HEK293T (cell line): ENCODE results near the gene EXOSC7.
A peak's percentile ranks its signal among the peaks of the same experiment; 100 is the strongest.

ENCODE experiments used
- ARNT ChIP-seq: fragments of 450-650 bp; IDR thresholded peaks from 2 replicates; pipeline ENCODE4 v1.6.1; 2017; ENCODE audit warnings: mild to moderate bottlenecking
- BHLHE40 ChIP-seq: fragments of 450-650 bp; IDR thresholded peaks from 2 replicates; pipeline ENCODE4 v1.6.1; 2016; ENCODE audit warnings: mild to moderate bottlenecking, moderate library complexity, borderline replicate concordance
- CTBP1 ChIP-seq: fragments of 450-650 bp; IDR thresholded peaks from 2 replicates; pipeline ENCODE4 v1.6.1; 2016; ENCODE audit warnings: borderline replicate concordance
- ELF4 ChIP-seq: fragments of 450-650 bp; IDR thresholded peaks from 2 replicates; pipeline ENCODE4 v1.6.1; 2017; ENCODE audit warnings: antibody characterized with exemption
- FOXA1 ChIP-seq: fragments of 450-650 bp; IDR thresholded peaks from 2 replicates; pipeline ENCODE4 v1.6.1; 2016; ENCODE audit warnings: mild to moderate bottlenecking
- FOXK2 ChIP-seq: fragments of 450-650 bp; IDR thresholded peaks from 2 replicates; pipeline ENCODE4 v1.6.1; 2016; ENCODE audit warnings: mild to moderate bottlenecking
- FOXM1 ChIP-seq: fragments of 450-650 bp; IDR thresholded peaks from 2 replicates; pipeline ENCODE4 v1.6.1; 2017; ENCODE audit warnings: mild to moderate bottlenecking, borderline replicate concordance
- HDGF ChIP-seq: fragments of 450-650 bp; IDR thresholded peaks from 2 replicates; pipeline ENCODE4 v1.6.1; 2017; ENCODE audit warnings: antibody characterized with exemption, borderline replicate concordance
- L3MBTL2 ChIP-seq: fragments of 450-650 bp; conservative IDR thresholded peaks from 2 replicates; pipeline ENCODE4 v1.6.1; 2016; ENCODE audit warnings: mild to moderate bottlenecking
- SP1 ChIP-seq: fragments of 450-650 bp; IDR thresholded peaks from 2 replicates; pipeline ENCODE4 v1.6.1; 2017
- SUZ12 ChIP-seq: fragments of 450-650 bp; IDR thresholded peaks from 2 replicates; pipeline ENCODE4 v1.6.1; 2016; ENCODE audit warnings: mild to moderate bottlenecking
- ZNF384 ChIP-seq: fragments of 450-650 bp; IDR thresholded peaks from 2 replicates; pipeline ENCODE4 v1.6.1; 2016
- TF ChIP-seq, protein P1 (sequence below): fragments of 450-650 bp; IDR thresholded peaks from 2 replicates; pipeline ENCODE4 v1.6.1; 2016

DNA sequence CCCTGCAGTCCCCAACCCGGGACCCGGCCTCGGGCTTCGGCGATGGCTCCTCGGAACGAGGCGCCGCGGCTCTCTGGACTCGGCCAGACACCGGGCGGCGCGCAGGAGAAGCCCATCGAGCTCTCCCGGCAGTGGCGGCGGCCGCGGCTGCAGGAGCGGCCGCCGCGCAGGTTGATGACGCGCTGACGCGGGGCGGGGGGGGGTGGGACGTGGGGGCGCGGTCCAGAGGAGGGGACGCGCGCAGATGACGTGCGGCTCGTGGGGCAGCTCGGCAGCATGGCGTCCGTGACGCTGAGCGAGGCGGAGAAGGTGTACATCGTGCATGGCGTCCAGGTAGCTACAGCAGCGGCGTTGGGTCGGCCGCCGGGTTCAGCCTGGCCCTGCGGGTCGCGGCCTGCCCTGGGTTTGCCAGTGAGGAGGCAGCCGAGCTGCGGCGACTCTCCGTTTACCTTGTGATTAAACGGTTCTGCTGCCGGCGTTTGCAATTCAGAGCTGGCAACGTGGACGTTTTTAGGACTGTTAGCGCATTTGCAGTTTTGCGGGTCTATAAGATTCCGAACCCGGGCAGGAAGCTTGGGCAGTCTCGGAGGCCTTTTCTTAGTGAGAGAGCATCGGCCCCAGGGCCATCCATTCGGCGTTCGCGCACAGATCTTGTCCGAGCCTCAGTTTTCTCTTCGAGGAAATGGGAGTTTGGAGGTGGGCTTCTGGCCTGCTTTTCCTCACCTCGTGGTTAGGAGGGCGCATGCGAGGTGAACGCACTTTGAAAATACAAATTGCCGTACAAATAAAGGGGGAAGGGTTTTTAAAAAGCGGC lies at the start of gene EXOSC7, which contains the start of gene ZDHHC3:
- no peak for TF ChIP-seq SP1
- no peak for TF ChIP-seq SUZ12
- no peak for TF ChIP-seq ZNF384
- no peak for TF ChIP-seq BHLHE40
- TF ChIP-seq ARNT, result no peak
- no peak for TF ChIP-seq FOXM1
- TF ChIP-seq, protein P1, sequence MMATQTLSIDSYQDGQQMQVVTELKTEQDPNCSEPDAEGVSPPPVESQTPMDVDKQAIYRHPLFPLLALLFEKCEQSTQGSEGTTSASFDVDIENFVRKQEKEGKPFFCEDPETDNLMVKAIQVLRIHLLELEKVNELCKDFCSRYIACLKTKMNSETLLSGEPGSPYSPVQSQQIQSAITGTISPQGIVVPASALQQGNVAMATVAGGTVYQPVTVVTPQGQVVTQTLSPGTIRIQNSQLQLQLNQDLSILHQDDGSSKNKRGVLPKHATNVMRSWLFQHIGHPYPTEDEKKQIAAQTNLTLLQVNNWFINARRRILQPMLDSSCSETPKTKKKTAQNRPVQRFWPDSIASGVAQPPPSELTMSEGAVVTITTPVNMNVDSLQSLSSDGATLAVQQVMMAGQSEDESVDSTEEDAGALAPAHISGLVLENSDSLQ, result no peak
- TF ChIP-seq ELF4, result peak; percentile 49
- TF ChIP-seq L3MBTL2, result peak; percentile 55
- TF ChIP-seq CTBP1, result no peak
- TF ChIP-seq FOXK2, result no peak
- no peak for TF ChIP-seq HDGF
- TF ChIP-seq FOXA1, result no peak
